Stimulated activated CD8-positive, alpha-beta memory T cell treated with anti-CD3 and anti-CD28 coated beads, Interleukin-4, amount 100 ng/mL, for 1 hour (primary cell): ENCODE results near the gene KDM4B.
"Not testable (repeated sequence)": the region's sequence is repeated elsewhere in the genome, so short reads cannot be mapped to it uniquely, and the experiment has no call there.

Experiments used
- DNase-seq, 2 donors: peaks; one replicate each; pipeline ENCODE4 v3.0.0-alpha.2; 2020; ENCODE audit warnings: low read depth in 2 of 2, low spot score in 1 of 2

KDM4B gene

DNA sequence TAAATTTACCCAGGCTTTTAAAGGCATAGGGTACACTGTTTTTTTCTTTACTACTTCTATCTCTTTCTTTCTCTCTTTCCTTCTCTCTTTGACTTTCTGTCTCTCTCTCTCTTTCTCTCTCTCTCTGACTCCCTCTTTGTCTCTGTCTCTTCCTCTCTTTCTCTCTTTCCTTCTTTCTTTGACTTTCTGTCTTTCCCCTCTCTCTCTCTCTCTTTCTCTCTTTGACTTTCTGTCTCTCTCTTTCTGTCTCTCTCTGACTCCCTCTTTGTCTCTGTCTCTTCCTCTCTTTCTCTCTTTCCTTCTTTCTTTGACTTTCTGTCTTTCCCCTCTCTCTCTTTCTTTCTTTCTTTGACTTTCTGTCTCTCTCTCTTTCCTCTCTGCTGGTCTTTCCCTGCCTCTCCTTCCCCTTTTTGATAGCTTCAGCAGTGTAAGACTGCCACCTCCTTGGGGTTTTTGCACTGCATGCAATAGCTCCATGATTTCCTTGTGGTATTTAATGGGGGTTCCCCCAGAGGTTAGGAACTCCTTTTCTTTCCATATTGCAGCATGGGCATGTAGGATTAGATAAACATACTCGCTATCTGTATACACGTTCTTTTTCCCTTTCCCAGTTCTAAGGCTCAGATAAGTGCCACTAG, 191.4 kb downstream of the KDM4B start:
- not testable (repeated sequence) for DNase-seq

DNA sequence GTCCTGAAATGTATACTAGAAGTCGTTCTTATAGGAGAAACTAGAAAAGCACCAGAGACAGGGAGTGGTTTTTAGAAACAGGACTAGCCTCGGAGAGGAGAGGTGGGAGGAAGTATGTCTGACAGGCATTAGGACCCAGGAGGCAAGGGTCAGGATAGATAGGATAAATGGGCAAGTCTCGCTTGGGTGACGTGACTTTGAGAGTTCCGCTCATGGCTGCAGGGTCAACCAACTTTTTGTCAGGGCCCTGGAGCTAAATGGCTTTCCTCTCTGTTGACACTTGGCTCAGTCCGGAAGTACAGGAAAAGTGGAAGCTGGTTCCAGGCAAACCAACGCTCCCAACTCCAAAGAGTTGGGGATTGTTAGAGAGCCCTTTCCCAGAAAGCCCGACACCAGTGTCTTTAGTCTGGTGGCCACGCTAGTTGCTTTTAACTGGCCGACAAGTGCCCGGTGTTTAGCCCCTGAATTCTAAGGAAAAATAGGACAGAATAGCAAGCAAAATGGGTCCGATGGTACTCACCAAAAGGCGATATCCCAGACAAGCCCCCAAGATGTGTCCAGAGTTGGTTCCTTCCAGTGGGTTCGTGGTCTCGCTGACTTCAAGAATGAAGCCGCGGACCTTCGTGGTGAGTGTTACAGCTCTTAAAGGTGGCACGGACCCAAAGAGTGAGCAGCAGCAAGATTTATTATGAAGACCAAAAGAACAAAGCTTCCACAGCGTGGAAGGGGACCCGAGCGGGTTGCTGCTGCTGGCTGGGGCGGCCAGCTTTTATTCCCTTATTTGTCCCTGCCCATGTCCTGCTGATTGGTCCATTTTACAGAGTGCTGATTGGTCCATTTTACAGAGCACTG, 196.2 kb downstream of the KDM4B start:
- DNase-seq = not testable (repeated sequence)

DNA sequence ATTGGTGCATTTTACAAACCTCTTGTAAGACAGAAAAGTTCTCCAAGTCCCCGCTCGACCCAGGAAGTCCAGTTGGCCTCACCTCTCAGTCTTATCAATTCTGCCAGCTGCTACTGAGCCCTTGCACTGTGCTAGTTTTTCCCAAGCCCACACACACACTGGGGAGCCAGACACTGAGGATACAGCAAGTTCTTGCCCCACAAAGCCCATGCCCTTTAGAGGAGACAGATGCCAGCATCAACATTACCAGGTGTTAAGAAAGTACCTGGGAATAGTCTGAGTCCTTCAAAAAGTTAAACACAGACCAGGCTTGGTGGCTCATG, 196.7 kb downstream of the KDM4B start:
- DNase-seq = no peak

DNA sequence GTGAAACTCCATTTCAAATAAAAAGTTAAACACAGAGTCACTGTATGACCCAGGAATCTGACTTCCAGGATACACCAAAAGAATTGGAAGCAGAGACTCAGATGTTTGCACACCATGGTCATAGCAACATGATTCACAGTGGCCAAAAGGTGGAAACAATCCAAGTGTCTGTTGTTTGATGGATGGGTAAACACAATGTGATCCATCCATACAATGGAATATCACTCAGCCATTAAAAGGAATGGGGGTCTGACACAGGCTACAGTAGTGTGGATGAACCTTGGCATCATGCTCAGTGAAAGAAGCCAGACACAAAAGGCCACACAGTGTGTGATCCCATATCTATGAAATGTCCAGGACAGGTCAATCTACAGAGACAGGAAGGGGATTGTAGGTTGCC, 197.3 kb downstream of the KDM4B start:
- no peak for DNase-seq

DNA sequence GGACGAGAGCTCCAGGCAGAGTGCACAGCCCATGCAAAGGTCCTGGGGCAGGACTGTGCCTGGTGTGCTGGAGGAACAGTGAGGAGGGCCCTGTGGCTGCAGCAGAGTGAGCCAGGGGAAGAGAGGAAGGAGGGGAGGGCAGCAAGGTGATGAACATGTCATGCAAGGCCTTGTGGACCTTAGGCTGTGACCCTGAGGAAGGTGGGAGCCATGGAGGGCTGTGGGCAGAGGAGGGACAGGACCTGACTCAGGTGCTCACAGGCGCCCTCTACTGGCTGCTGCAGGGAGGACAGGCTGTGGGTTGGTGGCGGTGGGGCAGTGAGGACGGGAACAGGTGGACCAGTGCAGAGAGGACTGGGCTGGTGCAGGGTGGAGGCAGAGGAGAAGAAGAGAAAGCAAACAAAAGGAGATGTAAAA, 201.4 kb downstream of the KDM4B start:
- DNase-seq = peak; percentile 13 to 22

DNA sequence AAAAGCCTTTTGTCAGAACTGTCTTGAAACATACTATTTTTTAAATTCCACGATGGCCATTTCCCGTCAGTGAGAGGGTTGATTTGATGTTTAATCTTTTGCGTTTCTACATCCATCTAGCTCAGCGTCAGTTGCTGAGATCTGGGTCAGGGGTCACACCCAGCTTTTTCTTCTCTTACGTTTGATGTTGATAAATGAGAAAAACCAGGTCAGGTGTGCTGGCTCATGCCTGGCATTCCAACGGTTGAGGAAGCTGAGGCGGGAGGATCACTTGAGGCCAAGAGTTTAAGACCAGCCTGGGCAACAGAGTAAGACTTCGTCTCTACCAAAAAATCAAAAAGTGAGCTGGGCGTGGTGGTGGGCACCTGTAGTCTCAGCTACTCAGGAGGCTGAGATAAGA, 202.8 kb downstream of the KDM4B start:
- no peak for DNase-seq

DNA sequence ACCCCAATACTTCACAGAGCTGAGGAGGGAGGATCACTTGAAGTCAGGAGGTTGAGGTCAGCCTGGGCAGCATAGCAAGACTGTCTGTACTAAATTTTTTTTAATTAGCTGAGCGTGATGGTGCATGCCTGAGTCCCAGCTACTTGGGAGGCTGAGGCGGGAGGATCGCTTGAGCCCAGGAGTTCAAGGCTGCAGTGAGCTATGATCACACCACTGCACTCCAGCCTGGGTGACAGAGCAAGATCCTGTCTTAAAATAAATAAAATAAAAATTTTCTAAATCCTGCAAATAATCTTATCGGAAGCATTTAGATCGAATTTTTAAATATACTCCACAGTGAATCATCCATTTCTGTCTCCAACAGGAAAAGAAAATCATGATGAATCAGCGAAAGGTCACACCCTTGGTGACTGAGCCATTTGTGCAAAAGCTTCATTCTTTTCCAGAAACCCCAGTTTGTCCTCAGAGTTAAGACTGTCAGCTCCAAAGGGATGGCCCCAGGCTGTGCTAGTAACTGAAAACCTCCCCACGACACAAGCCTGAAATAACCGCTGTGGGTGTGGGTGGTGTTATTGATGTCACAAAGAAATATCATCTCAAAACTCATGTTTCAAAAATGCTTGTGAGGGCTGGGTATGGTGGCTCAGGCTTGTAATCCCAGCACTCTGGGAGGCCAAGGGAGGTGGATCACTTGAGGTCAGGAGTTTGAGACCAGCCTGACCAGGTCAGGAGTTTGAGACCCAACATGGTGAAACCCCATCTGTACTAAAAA, 204.1 kb downstream of the KDM4B start:
- DNase-seq = no peak

DNA sequence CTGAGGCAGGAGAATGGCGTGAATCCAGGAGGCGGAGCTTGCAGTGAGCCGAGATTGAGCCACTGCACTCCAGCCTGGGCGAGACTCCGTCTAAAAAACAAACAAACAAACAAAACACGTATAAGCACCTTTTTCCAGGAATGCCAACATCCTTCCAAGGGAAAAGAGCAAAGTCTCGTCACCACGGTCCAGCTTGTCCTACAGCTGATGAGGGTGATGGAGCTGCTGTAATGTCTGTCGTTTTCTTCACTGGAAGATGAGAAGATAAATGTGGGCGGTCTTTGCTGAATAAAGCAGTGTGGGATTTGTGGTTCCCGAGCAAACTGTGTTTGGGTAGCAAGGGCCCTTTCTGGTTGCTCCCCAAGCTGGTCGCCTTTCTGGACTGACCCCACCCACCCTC, 205.1 kb downstream of the KDM4B start:
- no peak for DNase-seq

DNA sequence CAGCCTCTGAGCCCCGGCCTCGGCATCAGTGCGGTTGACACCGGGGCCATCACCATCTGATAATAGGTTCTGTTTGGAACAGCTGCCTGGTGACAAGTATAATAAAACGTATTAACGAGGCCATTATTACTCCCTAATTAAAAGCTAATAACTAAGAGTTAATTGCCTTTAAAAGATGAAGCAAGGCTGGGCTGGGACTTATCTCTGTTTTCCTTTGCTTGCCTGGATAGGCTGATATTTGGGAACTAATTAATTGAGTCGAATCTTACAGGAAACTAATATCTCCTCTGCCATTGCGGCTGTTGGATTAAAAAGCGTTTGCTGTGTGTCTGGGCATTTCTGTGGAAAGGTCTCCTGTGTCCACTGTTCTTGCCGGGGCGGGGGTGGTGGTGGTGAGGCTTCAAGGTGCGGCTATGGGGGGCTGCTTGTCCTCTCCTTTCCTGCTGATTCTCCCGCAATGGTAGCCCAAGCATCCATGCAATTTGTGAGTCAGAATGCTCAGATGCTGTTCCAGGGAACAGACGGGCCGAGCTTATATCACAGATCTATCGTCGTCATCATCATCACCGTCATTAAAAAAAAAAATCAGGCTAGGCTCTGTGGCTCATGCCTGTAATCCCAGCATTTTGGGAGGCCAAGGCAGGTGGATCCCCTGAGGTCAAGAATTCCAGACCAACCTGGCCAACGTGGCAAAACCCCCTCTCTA, 209.0 kb downstream of the KDM4B start:
- DNase-seq = no peak

DNA sequence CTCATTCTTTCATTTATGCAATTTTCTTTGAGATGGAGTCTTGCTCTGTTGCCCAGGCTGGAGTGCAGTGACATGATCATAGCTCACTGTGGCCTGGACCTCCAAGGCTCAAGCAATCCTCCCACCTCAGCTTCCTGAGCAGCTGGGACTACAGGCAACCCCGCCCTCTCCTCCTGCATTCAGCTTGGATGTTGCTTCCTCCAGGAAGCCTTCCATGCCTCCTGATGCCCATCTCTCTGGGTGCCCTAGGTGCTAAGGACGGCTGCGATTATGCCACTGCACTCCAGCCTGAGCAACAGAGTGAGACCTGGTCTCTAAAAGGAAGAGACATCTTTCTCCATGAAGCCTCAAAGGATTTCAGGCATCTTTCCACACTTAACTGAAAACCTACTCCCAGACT, 209.9 kb downstream of the KDM4B start:
- DNase-seq = no peak

DNA sequence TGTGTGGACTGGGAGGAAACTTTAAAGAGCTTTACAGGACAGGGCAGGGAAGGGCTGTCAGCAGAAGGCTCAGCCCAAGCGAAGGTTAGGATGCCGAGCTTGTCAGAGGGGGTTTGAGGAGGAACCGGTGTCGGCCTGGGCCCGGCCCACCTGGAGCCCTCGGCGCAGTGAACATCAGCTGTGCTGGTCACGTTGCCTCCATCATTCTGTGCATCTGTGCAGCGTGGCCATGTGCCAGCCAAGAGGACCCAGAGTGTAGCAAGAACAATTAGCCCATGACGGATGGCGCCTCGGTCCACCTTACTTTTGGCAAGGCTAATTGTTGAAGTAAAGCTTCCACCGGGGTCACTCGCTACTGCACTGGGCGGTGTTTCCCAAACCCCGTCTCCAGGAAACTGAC, 210.3 kb downstream of the KDM4B start:
- no peak for DNase-seq

DNA sequence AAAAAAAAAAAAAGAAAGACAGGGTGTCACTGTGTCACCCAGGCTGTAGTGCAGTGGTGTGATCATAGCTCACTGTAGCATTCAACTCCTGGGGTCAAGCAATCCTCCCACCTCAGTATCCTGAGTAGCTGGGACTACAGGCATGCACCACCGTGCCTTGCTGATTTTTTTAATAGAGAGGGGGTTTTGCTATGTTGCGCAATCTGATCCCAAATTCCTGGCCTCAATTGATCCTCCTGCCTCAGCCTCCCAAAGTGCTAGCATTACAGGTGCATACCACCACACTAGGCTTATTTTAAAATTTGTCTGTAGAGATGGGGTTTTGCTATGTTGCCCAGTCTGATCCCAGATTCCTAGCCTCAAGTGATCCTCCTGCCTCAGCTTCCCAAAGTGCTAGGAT, 212.4 kb downstream of the KDM4B start:
- DNase-seq = no peak

DNA sequence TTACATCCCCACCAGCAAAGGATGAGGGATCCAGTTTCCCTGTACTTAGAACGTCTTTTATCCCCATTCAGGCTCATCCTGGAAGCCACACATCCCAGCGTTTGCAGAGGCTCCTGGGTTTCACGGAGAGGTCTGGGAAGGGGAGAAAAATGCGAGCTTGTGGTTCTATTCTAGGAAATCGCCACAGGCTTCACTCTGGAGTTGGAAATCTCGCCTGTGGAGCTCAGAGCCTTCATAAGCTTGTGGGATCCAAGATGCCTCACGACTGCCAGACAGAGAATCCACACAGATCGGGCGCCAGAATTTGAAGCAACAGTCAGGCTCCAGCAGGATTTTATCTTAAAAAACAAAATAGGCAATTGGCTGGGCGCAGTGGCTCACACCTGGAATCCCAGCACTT, 213.8 kb downstream of the KDM4B start:
- DNase-seq = no peak

DNA sequence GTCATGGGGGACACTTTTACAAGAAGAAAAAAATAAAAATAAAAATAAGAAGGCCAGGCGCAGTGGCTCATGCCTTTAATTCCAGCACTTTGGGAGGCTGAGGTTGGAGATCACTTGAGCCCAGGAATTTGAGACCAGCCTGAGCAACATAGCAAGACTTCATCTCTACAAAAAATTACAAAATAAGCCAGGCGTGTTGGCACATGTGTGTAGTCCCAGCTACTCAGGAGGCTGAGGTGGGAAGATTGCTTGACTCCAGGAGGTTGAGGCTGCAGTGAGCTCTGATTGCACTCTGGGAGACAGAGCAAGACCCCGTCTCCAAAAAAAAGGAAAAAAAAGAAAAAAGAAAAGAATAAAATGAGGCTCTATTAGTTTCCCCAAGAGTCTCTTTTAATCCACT, 214.7 kb downstream of the KDM4B start:
- no peak for DNase-seq

DNA sequence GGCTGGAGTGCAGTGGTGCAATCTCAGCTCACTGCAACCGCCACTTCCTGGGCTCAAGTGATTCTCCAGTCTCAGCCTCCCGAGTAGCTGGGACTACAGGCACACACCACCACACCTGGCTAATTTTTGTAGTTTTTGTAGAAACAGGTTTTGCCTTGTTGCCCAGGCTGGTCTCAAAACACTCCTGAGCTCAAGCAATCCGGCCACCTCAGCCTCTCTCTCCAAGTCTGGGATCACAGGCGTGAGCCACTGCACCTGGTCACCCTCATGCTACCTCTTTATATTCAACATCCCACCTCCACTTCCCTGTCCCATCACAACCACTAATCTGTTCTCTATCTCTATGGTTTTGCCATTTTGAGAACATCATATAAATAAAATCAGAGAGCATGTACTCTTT, 216.0 kb downstream of the KDM4B start:
- no peak for DNase-seq

DNA sequence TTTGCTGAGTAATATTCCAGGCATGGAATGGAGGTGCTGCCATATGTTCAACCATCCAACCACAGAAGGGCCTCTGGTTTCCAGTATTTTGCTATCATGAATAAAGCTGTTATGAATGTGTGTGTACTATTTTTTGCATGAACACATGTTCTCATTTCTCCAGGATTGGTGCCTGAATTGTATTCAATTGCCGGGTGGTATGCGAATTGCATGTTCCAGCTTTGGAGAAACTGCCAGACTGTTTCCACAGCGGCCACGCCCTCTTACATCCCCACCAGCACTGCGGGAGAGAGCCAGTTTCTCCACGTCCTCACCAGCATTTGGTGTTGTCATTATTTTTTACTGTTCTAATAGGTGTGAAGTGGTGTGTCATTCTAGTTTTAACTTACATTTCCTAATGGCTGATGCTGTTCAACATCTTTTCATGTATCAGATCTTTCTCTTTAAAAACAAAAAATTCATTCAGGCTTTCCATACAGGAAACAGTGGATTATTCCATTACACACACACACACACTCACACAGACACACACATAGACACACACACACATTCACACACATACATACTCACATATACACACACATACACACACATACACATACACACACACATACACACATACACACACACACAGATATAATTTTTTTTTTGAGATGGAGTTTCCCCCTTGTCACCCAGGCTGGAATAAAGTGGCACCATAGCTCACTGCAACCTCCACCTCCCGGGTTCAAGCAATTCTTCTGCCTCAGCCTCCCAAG, 217.6 kb downstream of the KDM4B start:
- no peak for DNase-seq

DNA sequence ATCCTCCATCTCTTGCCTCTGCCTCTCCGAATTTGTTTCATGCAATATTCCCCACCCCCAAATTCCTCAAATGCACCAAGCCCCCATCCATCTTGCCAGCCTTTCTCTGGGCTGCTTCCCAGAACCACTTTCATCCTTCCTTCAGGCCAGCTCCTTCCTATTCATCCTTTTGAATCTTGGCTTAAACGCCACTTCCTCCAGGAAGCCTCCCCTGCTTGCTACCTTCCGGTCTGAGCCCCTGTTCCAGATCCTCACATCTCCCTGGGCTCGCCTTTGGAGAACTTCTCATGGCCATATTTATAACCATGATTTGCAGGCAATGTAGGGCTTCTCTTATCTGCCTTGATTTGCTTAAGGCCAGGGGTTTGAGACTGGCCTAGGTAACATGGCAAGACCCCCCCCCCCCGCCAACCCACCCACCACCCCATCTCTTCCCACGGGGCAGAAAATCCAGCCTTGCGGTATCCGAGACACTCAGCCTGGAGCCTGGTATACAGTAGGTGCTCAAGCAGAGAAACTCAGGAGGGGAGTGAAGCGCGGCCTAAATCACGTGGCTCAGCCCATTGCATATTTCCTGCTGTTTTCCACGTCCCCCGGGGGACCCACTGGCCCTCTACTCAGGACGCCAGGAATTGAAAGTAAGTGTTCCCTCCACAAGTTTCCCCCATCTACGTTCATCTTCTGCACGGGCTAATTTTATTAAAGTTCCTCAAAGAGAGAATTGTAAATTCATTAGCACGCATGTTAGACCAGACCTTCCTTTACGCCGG, 219.8 kb downstream of the KDM4B start:
- DNase-seq = no peak

DNA sequence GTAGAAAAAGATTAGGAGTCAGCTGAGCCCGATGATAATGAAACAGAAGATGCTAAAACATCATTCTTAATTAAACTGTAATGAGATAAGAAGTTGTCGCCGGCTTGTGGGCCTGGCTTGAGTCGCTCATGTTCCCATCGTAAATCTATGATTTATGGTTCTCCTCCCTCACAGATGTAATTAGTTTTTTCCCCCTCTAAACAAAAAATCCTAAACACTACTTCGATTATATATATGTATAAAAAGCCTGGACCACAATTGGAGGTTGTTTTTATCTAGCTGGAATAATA, 220.3 kb downstream of the KDM4B start:
- DNase-seq = no peak

DNA sequence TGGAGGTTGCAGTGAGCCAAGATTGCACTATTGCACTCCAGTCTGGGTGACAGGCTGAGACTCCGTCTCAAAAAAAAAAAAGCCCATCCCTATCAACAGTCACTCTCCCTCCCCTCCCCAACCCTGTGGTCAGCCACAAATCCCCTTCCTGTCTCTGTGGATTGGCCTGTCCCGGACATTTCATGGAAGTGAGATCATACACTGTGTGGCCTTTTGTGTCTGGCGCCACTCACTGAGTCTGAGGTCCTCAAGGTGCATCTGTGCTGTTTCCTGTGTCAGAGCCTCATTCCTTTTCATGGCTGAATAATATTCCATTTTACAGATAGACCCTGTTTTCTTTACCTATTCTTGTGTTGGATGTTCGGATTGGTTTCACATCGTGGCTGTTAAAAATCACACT, 222.2 kb downstream of the KDM4B start:
- no peak for DNase-seq

DNA sequence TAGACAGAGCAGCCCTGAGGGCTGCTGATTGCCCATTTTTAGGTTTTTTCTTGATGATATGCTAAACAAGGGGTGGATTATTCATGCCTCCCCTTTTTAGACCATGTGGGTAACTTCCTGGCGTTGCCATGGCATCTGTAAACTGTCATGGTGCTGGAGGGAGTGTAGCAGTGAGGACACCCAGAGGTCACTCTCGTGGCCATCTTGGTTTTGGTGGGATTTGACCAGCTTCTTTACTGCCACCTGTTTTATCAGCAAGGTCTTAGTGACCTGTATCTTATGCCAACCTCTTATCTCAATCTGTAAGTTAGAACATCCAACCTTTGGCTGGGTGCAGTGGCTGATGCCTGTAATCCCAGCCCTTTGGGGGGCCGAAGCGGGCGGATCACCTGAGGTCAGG, 223.7 kb downstream of the KDM4B start:
- no peak for DNase-seq
